Activated T-cell treated with anti-CD3 and anti-CD28 coated beads for 24 hours (primary cell): ENCODE data around the gene STEEP1.

Experiments used
- DNase-seq: peaks from one replicate; pipeline ENCODE4 v3.0.0-alpha.2; 2020; ENCODE audit warnings: low read depth

STEEP1 gene

DNA sequence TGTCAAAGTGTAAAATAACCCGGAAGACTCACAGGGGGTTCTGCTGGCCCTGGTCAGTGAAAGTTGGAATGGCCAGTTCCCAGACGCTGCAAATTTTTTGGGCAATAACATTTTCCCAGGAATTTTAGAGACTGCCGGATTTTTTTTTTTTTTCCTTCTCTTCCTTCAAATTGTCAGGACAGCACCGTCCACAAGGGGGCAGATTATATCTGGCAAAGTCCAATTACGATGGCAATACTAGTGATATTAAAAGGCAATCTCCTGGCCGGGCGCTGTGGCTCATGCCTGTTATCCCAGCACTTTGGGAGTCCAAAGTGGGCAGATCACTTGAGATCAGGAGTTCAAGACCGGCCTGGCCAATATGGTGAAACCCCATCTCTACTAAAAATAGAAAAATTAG is 76.5 kb downstream of the STEEP1 start:
- no peak for DNase-seq
